H7 (cell line): Measurements from ENCODE around the gene KRT35. TPM values are rescaled to one million over a fixed set of nuclear protein-coding genes. Genes with fewer than 3 reads are reported as not detected.

Experiments
- DNase-seq: peaks from one replicate; pipeline ENCODE4 v3.0.0; 2012
- H3K27me3 ChIP-seq: 2 replicates; pipeline ENCODE4 v1.6.0; 2011; ENCODE audit warnings: mild to moderate bottlenecking, low read length; ENCODE audit not compliant: control insufficient read depth, insufficient read depth
- H3K36me3 ChIP-seq: replicated peaks from 2 replicates; pipeline ENCODE4 v1.5.1; 2011; ENCODE audit warnings: low read length; ENCODE audit not compliant: control insufficient read depth, insufficient read depth
- H3K4me3 ChIP-seq: 2 replicates; pipeline ENCODE4 v1.5.1; 2011; ENCODE audit warnings: low read depth, mild to moderate bottlenecking, control low read depth, low read length, moderate library complexity; ENCODE audit not compliant: insufficient read depth
- total RNA-seq: library from RNA; depleted of rRNA; stranded (reverse); fragments of >200 nt; shearing (Covaris generic); gene quantifications from 2 replicates; pipeline ENCODE4 v1.2.3, GENCODE V29; 2014; rRNA removed

Gene KRT35
- total RNA-seq = not detected in 2 replicates

DNA sequence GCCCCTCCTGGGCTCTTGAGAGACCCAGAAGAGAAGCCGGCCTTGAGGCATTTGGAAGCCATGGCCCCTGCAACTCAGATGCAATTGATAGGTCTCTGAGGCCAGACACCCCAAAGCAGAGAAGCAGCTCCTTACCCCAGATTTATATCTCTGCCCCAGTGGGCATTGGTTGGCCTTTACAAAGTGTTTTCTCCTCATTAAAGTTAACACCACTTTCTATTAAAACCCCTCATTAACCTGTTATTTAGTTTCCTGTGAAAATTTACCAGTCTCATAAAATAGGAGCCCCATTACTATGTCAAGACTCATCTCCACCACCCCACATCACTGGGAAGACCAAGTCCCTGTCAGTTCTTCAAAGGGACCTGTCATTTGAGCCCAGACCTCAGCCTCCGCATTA lies at the start of gene KRT35:
Gene KRT35, minus strand, starts transcription at position 116 of the 400 bp plus-strand sequence. Its CDS starts 54 bp downstream, at position 62.
- H3K4me3 ChIP-seq = no peak within 1 kb of the TSS
- DNase-seq = no peak
- no peaks in the 10 kb centered on the region for H3K27me3 ChIP-seq
- H3K36me3 ChIP-seq = no peaks in the 10 kb centered on the region

DNA sequence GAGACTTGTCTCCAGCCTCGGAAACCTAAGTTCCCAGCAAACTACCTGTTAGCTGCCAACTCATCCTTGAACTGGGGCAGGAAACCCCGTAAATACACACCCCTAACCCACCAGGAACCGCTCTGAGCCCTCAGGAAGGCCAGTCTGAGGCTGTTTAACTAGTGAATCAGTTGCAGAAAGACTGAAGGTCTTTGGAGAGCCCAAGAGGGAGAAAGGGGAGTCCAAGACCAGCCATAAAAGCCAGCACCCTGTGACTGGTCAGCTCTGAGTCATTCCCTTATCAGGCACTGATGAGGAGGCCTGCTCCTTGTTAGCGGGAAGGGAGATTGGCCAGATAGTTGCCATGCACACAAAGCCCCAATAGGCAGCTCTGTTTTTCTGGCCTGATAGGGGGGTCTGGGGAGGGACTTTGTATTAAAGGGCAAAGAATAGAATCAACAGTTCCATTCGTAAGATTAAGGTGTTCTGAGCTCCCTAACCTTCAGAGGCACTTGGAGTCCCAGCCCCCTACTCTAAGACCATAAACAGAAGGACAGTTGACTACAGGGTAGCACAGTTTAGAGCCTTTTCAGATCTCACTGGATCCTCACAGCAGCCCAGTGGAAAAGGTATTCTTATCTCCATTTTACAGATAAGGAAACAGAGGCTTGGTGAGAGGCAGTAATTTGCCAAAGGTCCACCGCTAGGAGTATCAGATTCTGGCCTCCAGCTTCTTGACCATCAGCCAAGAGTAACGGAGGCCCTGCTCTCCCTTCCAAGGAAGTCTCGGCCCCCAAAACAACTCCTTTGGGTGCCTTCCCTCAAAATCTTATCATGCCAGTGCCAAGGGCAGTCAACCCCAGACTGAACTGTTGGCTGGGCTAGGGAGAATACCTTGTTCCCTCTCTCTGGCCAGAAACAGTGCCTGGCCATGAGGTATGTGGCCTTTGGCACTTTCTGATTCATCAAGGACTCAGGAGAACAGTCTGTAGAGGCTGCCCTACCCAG lies 49.4 kb upstream of the KRT35 start:
- DNase-seq = no peak
- Histone ChIP-seq H3K27me3 (peaks cover 14% of the 10 kb centered on the region; the same call in 1 of the 2 replicates), H3K36me3 (no peaks in the 10 kb centered on the region), H3K4me3 (no peak overlapping the region)

DNA sequence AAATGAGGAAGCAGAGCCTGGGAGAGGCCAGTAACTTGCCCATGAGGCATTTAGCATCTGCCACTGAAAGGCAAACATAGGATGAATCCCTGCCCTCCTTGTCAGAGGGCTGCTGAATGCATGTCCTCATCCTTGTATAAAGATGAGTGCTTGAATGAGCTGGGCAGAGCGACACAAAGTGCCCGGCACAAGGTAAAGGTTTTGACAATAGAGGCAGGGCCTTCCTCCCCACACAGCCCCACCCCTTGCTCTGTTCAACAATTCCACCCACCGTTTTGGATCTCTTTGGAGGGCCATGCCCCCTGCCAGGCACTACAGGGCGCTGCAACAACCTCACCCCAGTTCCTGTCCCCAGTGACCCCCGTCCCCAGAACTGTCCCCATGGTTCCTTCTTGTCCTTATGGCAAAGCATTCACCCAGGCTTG lies 48.6 kb upstream of the KRT35 start:
- peaks cover 2% of the 10 kb centered on the region for H3K36me3 ChIP-seq
- peaks cover 14% of the 10 kb centered on the region; the same call in 1 of the 2 replicates for H3K27me3 ChIP-seq
- H3K4me3 ChIP-seq = no peak overlapping the region
- no peak for DNase-seq

DNA sequence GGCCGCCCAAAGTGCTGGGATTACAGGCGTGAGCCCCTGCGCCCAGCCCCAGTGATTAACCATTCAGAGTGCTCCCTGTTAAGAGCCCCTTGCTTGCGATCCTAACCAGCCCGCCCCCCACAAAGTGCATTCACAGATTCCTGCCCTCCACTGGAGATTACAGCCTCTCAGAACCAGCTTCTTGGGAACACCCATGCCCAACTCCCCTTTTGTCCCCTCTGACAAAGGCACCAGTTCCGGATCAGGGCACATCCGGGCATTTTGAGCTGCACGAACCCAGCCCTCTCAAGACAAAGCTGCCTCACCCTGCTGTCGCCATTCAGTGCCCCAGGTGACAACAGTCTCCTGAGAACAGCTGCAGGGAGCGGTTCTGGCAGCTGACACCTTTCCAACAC lies 48.0 kb upstream of the KRT35 start:
- H3K4me3 ChIP-seq = no peak overlapping the region
- peaks cover 5% of the 10 kb centered on the region for H3K36me3 ChIP-seq
- DNase-seq = no peak
- H3K27me3 ChIP-seq = peaks cover 14% of the 10 kb centered on the region; the same call in 1 of the 2 replicates

DNA sequence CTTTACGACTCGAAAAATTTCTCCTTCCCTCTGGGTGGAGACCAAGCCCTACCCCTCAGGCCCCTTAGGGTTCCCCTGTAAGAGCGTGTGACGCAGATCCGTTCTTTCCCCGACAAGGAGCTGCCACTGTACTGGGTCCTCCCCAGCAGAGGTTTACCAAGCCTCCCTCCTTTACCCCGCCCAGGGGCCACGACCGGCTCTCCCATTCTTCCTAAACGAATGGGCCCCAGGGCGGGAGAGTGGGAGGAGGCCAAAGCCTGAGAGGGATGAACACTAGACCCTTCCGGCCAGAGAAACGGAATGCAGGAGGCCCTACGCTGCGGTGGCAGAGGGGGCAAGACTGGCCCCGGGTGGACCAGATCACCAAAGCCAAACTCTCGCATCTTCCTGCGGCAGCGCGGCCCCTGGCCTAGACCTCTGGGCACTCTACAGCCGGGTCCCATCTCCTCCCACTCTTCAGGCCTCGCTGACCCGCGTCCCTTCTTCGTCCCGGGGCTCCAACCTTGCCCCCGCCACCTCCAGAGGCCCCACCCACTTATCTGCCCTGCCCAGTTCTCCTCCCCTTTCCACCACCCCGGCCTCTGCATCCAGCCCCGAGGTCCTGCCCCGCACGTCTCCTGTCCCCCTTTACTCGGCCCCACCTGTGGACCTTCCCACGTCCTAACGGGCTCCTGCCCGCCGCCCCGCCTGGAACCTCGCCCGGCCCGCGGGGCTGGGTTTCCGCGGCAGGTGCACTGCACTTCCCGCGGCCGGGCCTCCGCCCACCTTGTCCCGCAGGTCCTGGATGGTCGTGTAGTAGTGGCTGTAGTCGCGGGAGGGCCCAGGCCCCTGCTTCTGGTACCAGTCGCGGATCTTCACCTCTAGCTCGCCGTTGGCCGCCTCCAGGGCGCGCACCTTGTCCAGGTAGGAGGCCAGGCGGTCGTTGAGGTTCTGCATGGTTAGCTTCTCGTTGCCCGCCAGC lies 46.4 kb upstream of the KRT35 start:
- DNase-seq = peak; percentile 88
- peak overlapping the region; percentile 79 for H3K4me3 ChIP-seq
- peaks cover 14% of the 10 kb centered on the region; the same call in 1 of the 2 replicates for H3K27me3 ChIP-seq
- H3K36me3 ChIP-seq = peaks cover 5% of the 10 kb centered on the region

DNA sequence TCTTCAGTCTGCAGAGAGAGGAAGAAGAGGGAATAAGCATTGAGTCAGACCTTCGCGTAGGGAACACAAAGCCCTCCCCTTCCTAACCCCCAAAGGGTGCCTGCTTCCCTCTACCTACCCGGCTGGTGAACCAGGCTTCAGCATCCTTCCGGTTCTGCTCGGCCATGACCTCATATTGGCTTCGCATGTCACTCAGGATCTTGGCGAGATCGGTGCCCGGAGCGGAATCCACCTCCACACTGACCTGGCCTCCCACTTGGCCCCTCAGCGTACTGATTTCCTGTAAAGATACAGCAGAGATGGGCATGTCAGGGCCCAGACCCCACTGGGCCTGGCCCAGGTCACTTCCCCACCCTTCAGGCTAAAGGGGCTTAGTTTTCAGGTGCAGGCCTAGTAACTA lies 43.3 kb upstream of the KRT35 start:
- DNase-seq = no peak
- Histone ChIP-seq H3K36me3 (peaks cover 5% of the 10 kb centered on the region), H3K27me3 (peaks cover 12% of the 10 kb centered on the region; the same call in 1 of the 2 replicates), H3K4me3 (no peak overlapping the region)

DNA sequence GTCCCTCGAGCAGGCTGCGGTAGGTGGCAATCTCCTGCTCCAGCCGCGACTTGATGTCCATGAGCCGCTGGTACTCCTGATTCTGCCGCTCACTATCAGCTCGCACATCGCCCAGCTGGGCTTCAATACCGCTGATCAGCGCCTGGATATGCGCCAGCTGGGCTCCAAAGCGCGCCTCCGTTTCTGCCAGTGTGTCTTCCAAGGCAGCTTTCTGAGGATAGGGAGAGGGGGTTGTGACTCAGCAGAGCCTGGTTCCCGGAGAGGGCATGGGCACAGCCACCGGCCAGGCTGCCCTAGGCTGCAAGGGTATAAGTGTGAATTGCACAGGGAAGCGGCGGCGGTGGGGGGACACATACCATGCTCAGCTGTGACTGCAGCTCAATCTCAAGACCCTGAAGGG lies 42.8 kb upstream of the KRT35 start:
- Histone ChIP-seq H3K27me3 (peaks cover 12% of the 10 kb centered on the region; the same call in 1 of the 2 replicates), H3K36me3 (peaks cover 5% of the 10 kb centered on the region), H3K4me3 (no peak overlapping the region)
- DNase-seq = no peak

DNA sequence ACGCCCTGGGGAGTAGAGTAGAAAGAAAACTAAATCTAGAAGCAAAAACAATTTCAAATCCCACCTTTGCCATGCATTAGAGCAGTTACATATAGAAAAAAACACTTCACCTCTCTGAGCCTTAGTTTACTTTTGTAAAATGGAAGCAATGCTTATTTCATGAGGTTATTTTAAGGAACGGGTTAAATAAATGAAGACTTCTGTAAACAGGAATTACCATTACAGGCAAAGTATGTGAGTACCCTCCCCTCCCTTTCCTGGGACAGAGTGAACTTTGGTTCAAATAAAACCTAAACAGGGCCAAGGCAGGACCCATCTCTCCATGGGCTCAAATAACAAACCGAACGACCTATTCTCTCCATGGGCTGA lies 42.3 kb upstream of the KRT35 start:
- H3K27me3 ChIP-seq = peaks cover 12% of the 10 kb centered on the region; the same call in 1 of the 2 replicates
- H3K36me3 ChIP-seq = peaks cover 5% of the 10 kb centered on the region
- no peak overlapping the region for H3K4me3 ChIP-seq
- DNase-seq = no peak

DNA sequence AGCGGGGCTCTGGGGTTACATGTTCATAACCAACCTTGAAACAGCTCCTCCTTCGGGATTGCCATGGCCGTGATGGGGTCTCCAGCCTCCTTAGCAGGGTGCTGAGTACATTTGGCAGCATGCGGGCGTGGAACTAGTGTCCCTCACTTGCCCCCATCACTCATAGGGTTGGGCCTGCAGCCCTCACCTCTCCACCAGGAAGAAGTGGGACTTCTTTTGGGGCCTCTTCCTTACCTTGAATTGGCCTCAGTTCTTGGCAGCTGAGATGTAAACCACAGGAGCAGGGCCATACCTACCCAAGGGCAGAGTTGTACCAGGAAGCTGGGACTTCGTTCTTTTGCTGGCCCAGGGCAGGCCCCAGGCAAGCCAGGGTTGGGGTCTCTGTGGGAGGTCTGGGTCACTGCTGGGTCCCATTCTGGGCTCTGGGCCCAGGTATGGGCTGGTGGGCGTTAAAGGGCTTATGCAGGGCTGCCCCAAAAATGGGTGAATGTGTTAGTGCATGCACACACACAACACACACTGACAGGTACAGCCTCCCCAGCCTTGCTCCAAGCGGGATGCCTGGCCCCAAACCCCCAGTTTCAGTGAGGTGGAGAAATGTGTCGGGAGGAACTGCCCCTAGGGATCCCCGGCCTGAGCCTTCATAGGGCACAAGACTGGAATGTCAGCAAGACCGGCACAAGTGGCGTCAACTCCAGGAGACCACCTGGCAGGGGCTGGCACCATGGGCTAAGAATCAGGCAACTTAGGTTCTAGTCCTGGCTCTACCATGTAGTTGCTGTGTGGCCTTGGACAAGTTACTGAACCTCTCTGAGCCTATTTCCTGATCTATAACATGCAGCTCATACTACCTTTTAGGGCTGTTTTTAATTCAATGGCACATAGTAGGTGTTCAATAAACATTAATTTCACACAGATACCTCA lies 41.6 kb upstream of the KRT35 start:
- peak; percentile 69 for DNase-seq
- peaks cover 7% of the 10 kb centered on the region; the same call in 1 of the 2 replicates for H3K27me3 ChIP-seq
- no peak overlapping the region for H3K4me3 ChIP-seq
- peaks cover 5% of the 10 kb centered on the region for H3K36me3 ChIP-seq

DNA sequence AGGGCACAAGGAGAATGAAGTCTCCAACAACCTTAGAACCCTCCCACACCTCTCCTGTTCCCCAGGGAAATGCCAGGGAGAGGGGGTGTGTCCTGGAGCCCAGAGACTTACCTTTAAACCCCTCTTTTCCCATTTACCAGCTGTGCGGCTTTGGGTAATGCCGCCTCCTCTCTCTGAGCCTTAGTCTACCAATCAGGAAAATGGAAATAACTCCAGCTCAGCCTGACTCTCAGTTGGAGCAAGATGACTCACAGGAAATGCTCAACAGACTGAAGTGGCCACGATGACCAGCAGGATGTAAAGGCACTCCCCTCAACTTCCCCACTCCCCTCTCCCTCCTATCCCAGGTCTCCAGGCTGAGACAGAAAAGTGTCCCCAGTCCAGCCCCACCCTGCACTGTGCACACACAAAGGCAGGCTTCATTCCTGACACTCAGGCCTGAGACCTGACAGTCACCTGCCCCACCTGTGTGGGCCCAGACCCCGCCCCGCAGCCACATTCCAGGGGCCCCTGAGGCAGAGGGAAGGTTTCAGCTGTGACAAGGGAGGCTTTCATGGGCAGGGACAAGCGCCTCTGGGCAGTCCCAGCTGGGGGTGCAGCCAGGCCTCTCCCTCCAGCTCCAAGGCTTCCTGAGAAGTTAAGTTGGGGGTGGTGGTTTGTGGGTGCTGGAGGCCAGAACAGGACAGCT lies 40.8 kb upstream of the KRT35 start:
- H3K36me3 ChIP-seq = peaks cover 5% of the 10 kb centered on the region
- H3K4me3 ChIP-seq = no peak overlapping the region
- H3K27me3 ChIP-seq = no peaks in the 10 kb centered on the region; the same call in 1 of the 2 replicates
- DNase-seq = peak; percentile 83

DNA sequence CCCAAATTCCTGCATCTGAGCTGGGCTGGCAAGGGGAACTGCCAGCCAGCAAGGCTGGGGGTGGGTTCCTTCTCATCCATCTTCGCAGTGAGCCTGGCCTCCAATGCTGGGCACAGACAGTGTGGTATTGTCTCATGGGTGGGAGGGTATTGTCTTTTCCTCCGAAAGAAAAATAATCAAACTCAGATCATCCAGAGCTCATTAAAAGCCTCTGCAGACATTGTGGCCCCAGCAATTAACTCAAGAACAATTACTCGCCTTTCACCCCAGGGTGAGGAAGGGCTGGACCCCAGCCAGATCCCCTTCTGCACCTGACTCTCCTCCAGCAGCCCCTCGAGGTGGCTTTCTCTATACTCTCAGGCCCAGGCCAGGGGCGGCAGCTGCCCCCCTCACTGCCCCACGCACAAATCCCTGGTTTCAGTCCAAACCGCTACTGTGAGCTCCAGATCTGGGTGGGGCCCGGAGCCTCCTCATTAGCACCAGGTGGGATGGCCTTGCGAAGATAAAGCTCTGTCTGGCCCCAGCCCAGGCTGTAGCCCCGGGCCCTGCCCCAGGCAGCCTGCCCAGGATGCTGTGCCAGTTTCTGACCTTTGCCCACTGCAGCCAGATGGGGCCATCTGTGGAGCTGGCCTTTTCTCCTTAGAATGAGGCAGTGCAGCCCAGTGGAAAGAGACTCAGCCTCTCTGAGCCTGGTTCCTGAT lies 40.0 kb upstream of the KRT35 start:
- Histone ChIP-seq H3K27me3 (no peaks in the 10 kb centered on the region), H3K4me3 (no peak overlapping the region), H3K36me3 (peaks cover 5% of the 10 kb centered on the region)
- peak; percentile 62 for DNase-seq

DNA sequence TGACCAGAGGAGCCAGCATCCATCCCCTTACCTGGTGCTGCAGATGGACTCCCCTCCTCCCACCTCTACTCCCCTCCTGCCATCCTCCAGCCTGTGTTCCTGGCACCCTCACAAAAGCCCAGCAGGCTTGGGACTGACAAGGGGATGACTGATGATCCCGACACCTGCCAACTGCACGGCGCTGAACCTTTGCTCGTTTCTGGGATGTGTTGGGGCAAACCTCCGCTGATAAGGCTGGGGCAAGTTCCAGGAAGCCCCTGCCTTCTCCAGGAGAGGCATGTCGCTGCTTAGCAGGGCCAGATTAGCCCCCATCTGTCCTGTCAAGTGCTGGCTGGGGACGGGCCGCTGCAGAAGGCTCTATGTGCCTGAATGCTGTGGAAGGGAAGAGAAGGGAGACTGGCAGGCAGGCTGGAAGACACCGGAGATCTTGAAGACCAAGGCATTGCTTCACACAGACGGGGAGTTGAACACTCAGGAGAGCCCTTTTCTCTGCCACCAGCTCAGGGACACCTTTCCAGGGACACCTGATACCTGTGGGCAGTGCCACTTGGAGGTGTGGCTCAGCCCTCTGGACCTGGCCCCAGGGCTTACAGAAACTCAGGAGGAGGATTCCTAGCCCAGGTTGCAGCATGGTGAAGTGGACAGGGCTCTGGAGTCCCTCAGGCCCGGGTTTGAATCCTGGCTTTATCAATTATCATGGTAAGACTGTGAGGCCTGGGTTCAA lies 38.7 kb upstream of the KRT35 start:
- no peak overlapping the region for H3K4me3 ChIP-seq
- DNase-seq = no peak
- peaks cover 3% of the 10 kb centered on the region for H3K36me3 ChIP-seq
- H3K27me3 ChIP-seq = no peaks in the 10 kb centered on the region
